CD4-positive, alpha-beta memory T cell (primary cell): Measurements from ENCODE around the gene MB. TPM values are rescaled to one million over a fixed set of nuclear protein-coding genes. Genes with fewer than 3 reads are reported as not detected.

ENCODE experiments used
- CTCF ChIA-PET: fragments of 350-600 bp; sonication (Branson Sonifier 250); formaldehyde crosslinking; loops from one replicate; lab custom pipeline; 2021; ENCODE audit warnings: inconsistent platforms; ENCODE audit not compliant: partially characterized antibody; lab: Charles Lee
- POLR2A ChIA-PET: fragments of 350-600 bp; sonication (Branson Sonifier 250); formaldehyde crosslinking; loops from one replicate; lab custom pipeline; 2021; ENCODE audit not compliant: partially characterized antibody; lab: Charles Lee
- DNase-seq, 5 donors: peaks; one replicate each; pipeline versions ENCODE4 v3.0.0 to v3.0.0-alpha.2; 2020 to 2022; ENCODE audit warnings: mixed read lengths in 1 of 5
- H3K27ac ChIP-seq: one replicate; pipeline ENCODE4 v1.7.0; 2013; ENCODE audit warnings: low read depth, low read length
- H3K27me3 ChIP-seq: 2 replicates; pipeline ENCODE4 v1.7.0; 2013; ENCODE audit warnings: mild to moderate bottlenecking, low read length, moderate library complexity; ENCODE audit not compliant: insufficient read depth
- H3K36me3 ChIP-seq: 2 replicates; pipeline ENCODE4 v1.7.0; 2013; ENCODE audit warnings: mild to moderate bottlenecking, low read length, moderate library complexity; ENCODE audit not compliant: insufficient read depth
- H3K4me1 ChIP-seq: 2 replicates; pipeline ENCODE4 v1.7.0; 2013; ENCODE audit warnings: mild to moderate bottlenecking, low read length, moderate library complexity; ENCODE audit not compliant: insufficient read depth
- H3K4me3 ChIP-seq, 2 donors: one replicate each; pipeline ENCODE4 v1.7.0; 2013; ENCODE audit warnings: low read length in 2 of 2, mild to moderate bottlenecking in 1 of 2
- H3K9me3 ChIP-seq, 2 donors: one replicate each; pipeline ENCODE4 v1.7.0; 2013; ENCODE audit warnings: low read length in 2 of 2, control low read depth in 1 of 2; ENCODE audit not compliant: control insufficient read depth in 1 of 2
- H3K27ac Mint-ChIP-seq, 7 donors: one replicate each; pipeline ENCODE4 v1.8.0; 2020 to 2021; ENCODE audit warnings: mixed read lengths in 7 of 7, mild to moderate bottlenecking in 6 of 7, inconsistent platforms in 3 of 7, moderate library complexity in 3 of 7
- H3K27me3 Mint-ChIP-seq, 2 donors: one replicate each; pipeline ENCODE4 v1.8.0; 2020 to 2021; ENCODE audit warnings: mixed read lengths in 2 of 2
- H3K36me3 Mint-ChIP-seq, 2 donors: one replicate each; pipeline ENCODE4 v1.8.0; 2020 to 2021; ENCODE audit warnings: mixed read lengths in 2 of 2, inconsistent platforms in 1 of 2, mild to moderate bottlenecking in 1 of 2
- H3K4me1 Mint-ChIP-seq, 4 donors: one replicate each; pipeline ENCODE4 v1.8.0; 2020 to 2021; ENCODE audit warnings: mixed read lengths in 4 of 4, mild to moderate bottlenecking in 1 of 4
- H3K4me3 Mint-ChIP-seq, 8 donors: one replicate each; pipeline ENCODE4 v1.8.0; 2020 to 2021; ENCODE audit warnings: mixed read lengths in 8 of 8, mild to moderate bottlenecking in 7 of 8, moderate library complexity in 6 of 8, inconsistent platforms in 3 of 8
- H3K9me3 Mint-ChIP-seq, 8 donors: one replicate each; pipeline ENCODE4 v1.8.0; 2020 to 2021; ENCODE audit warnings: mixed read lengths in 8 of 8, mild to moderate bottlenecking in 5 of 8, inconsistent platforms in 3 of 8, moderate library complexity in 1 of 8
- intact Hi-C: fragments of 100-400 bp; cut with micrococcal nuclease; formaldehyde crosslinking; loops from one replicate; pipeline ENCODE4 v1.15.1; 2023
- polyA plus RNA-seq, 2 donors: library from polyadenylated mRNA; unstranded; fragments of 300-500 nt; fragmentation: Illumina TruSeq; gene quantifications; one replicate each; pipeline ENCODE4 v1.2.3, GENCODE V29; 2021
- total RNA-seq, 2 experiments: library from RNA; stranded (reverse); gene quantifications; one replicate each; pipeline ENCODE4 v1.2.3, GENCODE V29; 2021

MB gene
- total and polyA plus RNA-seq, 4 experiments from 2014 or later = not detected

DNA sequence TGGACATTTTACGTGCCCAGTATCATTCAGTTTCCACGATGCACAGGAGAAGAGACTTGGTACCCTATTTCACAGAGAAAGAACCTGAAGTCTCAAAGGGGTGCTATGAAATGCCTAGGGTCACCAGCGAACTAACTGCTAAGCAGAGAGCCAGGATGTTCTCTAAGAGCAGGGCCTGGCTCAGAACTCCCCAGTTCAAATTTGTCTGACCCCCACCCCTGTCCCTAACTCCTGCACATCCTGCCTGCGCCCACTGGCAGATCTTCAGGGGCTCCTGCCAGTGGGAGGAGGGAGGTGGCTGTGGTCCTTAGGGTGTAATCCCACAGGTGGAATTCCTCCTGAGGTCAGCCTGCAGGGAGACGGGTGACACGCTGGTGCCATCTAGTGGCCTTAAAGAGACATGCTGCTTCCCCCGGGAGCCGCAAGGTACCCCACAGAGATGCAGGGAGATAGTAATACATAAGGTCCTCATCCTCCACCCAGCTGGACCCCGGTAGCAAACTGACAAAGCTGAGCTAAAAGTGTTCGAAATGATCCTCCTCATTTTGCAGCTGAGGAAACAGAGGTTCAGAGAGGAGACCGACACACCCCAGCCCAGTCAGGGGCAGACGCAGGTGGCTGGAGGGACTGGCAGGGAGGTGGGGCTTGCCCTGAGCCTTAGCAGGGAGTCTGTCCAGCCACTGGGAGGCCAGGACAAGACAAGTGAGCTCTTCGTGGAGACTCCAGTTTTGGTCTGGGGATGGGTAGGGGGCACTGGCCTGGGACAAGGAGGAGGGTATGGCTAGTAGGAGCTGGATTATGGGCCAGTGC, 34.1 kb downstream of the MB start:
- ChIA-PET POLR2A (no interaction called here), CTCF (interaction anchor here (0.6 to 6.7 kb wide), 26 partner anchors 9 to 544 kb away, joined by 3 to 70 read pairs (median 3); partner anchors contain the start of gene TOM1)
- H3K27ac ChIP-seq = no peak overlapping the region
- DNase-seq = peak; percentile 38 to 56 (median 49)
- H3K27me3 Mint-ChIP-seq = no peaks in the 10 kb centered on the region
- intact Hi-C loops = loop anchor here (1.0 to 2.0 kb wide), 2 partner anchors 153 to 542 kb away; no protein-coding TSS in a partner anchor
- no peaks in the 10 kb centered on the region for H3K36me3 ChIP-seq
- H3K9me3 Mint-ChIP-seq = no peaks in the 10 kb centered on the region
- no peaks in the 10 kb centered on the region for H3K9me3 ChIP-seq
- H3K4me3 Mint-ChIP-seq = no peak overlapping the region
- H3K27me3 ChIP-seq = no peaks in the 10 kb centered on the region
- H3K27ac Mint-ChIP-seq = no peak overlapping the region
- H3K36me3 Mint-ChIP-seq = no peaks in the 10 kb centered on the region
- H3K4me1 ChIP-seq = no peaks in the 10 kb centered on the region
- peaks cover 0 to 2% (median 0%) of the 10 kb centered on the region in 4 donors for H3K4me1 Mint-ChIP-seq
- no peak overlapping the region for H3K4me3 ChIP-seq

DNA sequence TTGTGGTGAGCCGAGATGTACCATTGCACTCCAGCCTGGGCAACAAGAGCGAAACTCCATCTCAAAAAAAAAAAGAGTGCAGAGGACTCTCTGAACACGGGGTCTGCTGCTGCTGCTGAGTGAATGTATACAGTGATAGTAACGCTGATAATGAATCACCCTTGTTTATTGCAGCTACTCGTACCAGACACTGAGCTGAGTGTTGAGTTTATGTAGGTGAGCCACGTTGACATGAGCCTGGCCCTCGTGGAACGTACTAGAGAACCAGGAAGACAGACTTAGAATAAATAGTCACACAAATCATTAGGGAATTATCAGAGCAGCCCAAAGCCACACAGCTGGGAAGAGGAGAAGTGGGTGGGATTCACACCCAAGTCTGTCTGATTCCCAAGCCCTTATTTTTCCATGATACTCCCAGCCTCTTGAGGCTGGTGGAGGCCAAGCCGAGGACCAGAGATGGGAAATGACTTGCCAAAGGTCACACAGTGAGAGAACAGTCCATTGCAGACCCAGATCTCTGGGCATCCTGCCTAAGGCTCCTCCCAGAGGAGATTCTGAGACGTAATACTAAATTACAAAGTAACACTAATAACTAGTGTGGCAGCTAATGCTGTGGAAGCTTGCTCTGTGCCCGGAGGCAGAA, 34.8 kb downstream of the MB start:
- ChIA-PET POLR2A (no interaction called here), CTCF (interaction anchor here (0.6 to 6.7 kb wide), 14 partner anchors 9 to 542 kb away, joined by 3 to 70 read pairs (median 4); partner anchors contain the start of gene TOM1)
- Histone ChIP-seq H3K4me3 (no peak overlapping the region), H3K27ac (no peak overlapping the region), H3K36me3 (no peaks in the 10 kb centered on the region), H3K4me1 (no peaks in the 10 kb centered on the region), H3K27me3 (no peaks in the 10 kb centered on the region), H3K9me3 (no peaks in the 10 kb centered on the region)
- Mint-ChIP-seq H3K27me3 (no peaks in the 10 kb centered on the region), H3K4me1 (peaks cover 0 to 2% (median 0%) of the 10 kb centered on the region in 4 donors), H3K36me3 (no peaks in the 10 kb centered on the region), H3K27ac (peak overlapping the region in 1 of 7 donors; percentile 50), H3K9me3 (no peaks in the 10 kb centered on the region), H3K4me3 (no peak overlapping the region)
- DNase-seq = no peak
- intact Hi-C loops = loop anchor here (2.0 kb wide), 1 partner anchor 542 kb away; no protein-coding TSS in a partner anchor

DNA sequence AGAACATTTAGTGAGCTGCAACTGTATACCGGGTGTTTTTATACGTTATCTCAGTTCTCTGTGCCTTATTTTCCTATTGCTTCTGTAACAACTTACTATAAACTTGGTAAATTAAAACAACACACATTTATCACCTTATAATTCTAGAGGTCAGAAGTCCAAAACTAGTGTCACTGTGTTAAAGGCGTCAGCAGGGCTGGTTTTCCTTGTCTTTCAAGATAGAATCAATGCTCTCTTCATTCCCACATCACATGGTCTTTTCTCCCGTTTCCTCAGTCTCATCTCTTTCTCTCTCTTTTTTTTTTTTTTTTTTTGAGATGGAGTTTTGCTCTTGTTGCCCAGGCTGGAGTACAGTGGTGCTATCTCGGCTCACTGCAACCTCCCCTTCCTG, 36.1 kb downstream of the MB start:
- no peaks in the 10 kb centered on the region for H3K27me3 Mint-ChIP-seq
- ChIA-PET CTCF (interaction anchor here (0.7 to 6.7 kb wide), 10 partner anchors 11 to 236 kb away, joined by 3 to 70 read pairs (median 5); no protein-coding TSS in a partner anchor), POLR2A (no interaction called here)

DNA sequence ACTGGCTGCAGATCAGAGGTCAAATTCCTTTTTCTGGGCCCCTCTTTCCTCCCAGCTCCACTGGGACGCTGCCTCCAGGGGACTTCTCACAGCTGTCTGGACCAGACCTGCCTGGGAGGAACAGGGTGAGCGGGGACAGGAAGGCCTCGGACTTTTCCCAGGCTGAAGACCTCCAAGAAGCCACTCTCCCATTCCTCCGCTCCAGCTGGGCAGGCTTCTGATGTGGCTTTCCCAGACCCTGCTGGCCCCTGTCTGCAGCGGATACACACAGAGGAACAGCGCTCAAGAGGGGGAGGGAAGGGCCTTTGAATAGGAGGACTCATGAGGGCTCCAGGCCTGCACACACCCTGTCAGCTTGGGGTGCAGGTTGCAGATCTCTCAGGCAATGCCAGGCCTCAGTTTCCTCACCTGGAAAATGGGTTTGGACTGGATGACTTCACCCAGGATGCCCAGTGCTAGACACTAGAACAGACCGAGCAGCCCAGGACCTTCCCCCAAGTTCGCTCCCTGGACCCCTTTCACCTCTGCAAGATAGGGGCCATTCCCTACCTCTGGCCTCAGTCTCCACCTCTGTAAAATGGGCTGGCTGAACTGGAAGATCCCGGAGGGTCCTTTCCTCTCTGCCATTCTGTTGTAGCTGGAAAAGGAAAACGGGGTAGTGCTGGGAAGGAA, 36.6 kb downstream of the MB start:
- Mint-ChIP-seq H3K36me3 (no peaks in the 10 kb centered on the region), H3K4me3 (no peak overlapping the region), H3K27ac (no peak overlapping the region), H3K4me1 (peaks cover 0 to 2% (median 0%) of the 10 kb centered on the region in 4 donors), H3K9me3 (no peaks in the 10 kb centered on the region), H3K27me3 (no peaks in the 10 kb centered on the region)
- Histone ChIP-seq H3K36me3 (no peaks in the 10 kb centered on the region), H3K4me1 (no peaks in the 10 kb centered on the region), H3K27ac (no peak overlapping the region), H3K9me3 (no peaks in the 10 kb centered on the region), H3K4me3 (no peak overlapping the region), H3K27me3 (no peaks in the 10 kb centered on the region)
- POLR2A ChIA-PET = no interaction called here
- DNase-seq = no peak
- CTCF ChIA-PET = interaction anchor here (0.7 to 6.7 kb wide), 3 partner anchors 150 to 231 kb away, joined by 3 to 70 read pairs (median 5); no protein-coding TSS in a partner anchor
- intact Hi-C loops = no loop called here

More for the DNA sequence above, 36.1 kb downstream of the MB start:
- no peak for DNase-seq
- Histone ChIP-seq H3K36me3 (no peaks in the 10 kb centered on the region), H3K27me3 (no peaks in the 10 kb centered on the region), H3K4me3 (no peak overlapping the region), H3K9me3 (no peaks in the 10 kb centered on the region), H3K27ac (no peak overlapping the region), H3K4me1 (no peaks in the 10 kb centered on the region)
- Mint-ChIP-seq H3K9me3 (no peaks in the 10 kb centered on the region), H3K4me3 (no peak overlapping the region), H3K36me3 (no peaks in the 10 kb centered on the region), H3K4me1 (peaks cover 0 to 2% (median 0%) of the 10 kb centered on the region in 4 donors), H3K27ac (no peak overlapping the region)
- intact Hi-C loops = no loop called here

DNA sequence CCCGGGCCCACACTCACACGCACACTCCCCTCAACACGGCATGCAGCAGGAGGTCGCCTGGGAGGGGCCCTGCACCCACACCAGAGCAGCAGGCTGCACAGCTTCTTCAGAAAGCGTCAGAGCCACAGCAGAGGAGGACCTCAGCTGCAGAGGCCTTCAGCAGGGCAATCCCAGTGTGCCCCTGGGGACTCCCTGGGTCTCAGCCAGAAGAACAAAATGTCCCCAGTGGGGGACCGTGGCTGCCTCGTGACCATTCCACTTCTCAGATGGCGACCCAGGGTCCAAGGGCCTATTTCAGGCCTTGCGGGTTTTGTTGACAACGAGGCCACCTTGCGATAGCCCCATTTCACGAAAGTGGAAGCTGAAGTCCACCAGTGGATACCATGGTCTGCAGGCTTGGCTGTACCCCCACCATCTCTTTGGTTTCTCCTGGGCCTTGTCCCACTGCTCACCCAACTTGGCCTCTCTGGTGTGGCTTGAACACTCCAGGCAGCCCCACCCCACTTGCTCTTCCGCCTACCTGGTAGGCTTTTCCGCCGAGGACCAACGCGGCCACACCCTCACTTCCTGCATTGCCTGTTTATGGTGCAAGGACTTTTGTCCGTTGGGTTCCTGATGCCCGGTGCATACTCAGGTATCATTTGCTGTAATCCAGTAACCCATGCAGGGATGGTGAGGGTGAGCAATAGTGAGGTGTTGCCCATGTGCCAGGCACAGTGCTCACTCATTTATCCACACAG, 38.1 kb downstream of the MB start:
- H3K27ac Mint-ChIP-seq = no peak overlapping the region
- no peaks in the 10 kb centered on the region for H3K36me3 Mint-ChIP-seq
- peaks cover 1 to 4% of the 10 kb centered on the region in 2 donors for H3K27me3 Mint-ChIP-seq
- H3K4me3 Mint-ChIP-seq = no peak overlapping the region
- H3K9me3 ChIP-seq = no peaks in the 10 kb centered on the region
- no peak for DNase-seq
- no peaks in the 10 kb centered on the region for H3K9me3 Mint-ChIP-seq
- intact Hi-C loops = no loop called here
- no peak overlapping the region for H3K27ac ChIP-seq
- no peaks in the 10 kb centered on the region for H3K4me1 ChIP-seq
- CTCF ChIA-PET = interaction anchor here (6.7 kb wide), 1 partner anchor 229 kb away, joined by 70 read pairs; no protein-coding TSS in a partner anchor
- no peak overlapping the region for H3K4me3 ChIP-seq
- peaks cover 0 to 2% (median 0%) of the 10 kb centered on the region in 4 donors for H3K4me1 Mint-ChIP-seq
- no peaks in the 10 kb centered on the region for H3K27me3 ChIP-seq
- H3K36me3 ChIP-seq = no peaks in the 10 kb centered on the region
- POLR2A ChIA-PET = no interaction called here

DNA sequence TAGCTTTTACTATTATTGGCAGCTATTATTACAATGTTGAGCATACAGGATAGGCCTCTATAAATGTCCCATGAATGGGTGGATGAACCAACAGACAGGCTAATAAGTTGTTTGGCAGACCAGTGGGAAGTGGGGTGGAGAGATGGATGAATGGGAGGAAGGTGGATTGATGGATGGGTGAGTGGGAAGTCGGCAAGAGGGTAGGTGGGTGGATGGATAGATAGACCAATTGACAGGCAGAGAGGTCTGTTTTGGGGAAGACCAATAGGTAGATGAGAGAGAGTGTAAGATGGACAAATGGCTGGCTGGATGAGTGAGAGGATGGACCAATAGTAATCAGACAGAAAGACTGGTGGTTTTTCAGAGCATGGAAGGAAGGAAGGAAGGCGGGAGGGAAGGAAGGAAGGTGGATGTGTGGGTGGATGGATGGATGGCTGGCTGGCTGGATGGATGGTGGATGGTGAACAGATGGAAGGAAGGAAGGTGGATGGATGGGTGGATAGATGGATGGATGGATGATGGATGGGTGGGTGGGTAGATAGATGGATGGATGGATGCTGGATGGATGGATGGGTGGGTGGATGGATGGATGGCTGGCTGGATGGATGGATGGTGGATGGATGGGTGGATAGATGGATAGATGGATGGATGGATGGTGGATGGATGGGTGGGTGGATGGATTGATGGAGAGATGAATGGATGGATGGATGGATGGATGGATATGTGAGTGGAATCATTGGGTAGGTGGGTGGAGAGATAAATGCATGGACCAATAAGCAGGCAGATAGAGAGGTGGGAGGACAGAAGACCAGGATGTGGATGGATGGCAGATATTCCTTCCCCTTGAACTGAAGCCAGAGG, 39.1 kb downstream of the MB start:
- H3K27me3 ChIP-seq = no peaks in the 10 kb centered on the region
- no peak overlapping the region for H3K27ac Mint-ChIP-seq
- H3K27ac ChIP-seq = no peak overlapping the region
- no peak for DNase-seq
- peaks cover 1 to 4% of the 10 kb centered on the region in 2 donors for H3K27me3 Mint-ChIP-seq
- no peaks in the 10 kb centered on the region for H3K9me3 Mint-ChIP-seq
- no peaks in the 10 kb centered on the region for H3K9me3 ChIP-seq
- H3K36me3 Mint-ChIP-seq = no peaks in the 10 kb centered on the region
- intact Hi-C loops = no loop called here
- no peaks in the 10 kb centered on the region for H3K4me1 ChIP-seq
- no peak overlapping the region for H3K4me3 Mint-ChIP-seq
- H3K36me3 ChIP-seq = no peaks in the 10 kb centered on the region
- ChIA-PET POLR2A (no interaction called here), CTCF (interaction anchor here (0.5 to 2.3 kb wide), 2 partner anchors 12 to 49 kb away, joined by 3 to 6 read pairs; no protein-coding TSS in a partner anchor)
- no peak overlapping the region for H3K4me3 ChIP-seq
- peaks cover 0 to 2% (median 0%) of the 10 kb centered on the region in 4 donors for H3K4me1 Mint-ChIP-seq
